HG03045 (cell line): ENCODE results near the gene CCM2L.

Source experiments
- ATAC-seq: cut with Tn5 transposase; IDR thresholded peaks from one replicate; pipeline ENCODE4 v1.9.1; 2021; ENCODE audit warnings: mild to moderate bottlenecking, moderate library complexity; ENCODE audit not compliant: unreplicated experiment

CCM2L gene

DNA sequence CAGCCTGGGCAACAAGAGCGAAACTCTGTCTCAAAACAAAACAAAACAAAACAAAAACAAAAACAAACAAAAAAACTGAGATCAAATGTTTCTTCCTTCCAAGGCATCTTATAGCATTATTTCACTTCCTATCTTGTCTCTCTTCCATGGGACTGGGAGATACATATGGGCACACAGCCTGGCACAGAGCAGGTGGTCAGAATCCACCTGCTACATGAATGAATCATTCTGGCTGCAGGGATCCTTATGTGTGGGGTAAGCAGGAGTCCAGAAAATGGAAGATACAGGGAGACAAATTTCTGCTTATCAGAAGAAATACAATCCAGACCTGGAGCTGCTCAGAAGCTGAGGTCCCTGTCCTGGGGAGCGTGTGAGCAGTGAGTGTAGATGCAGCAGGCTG is 18.2 kb upstream of the CCM2L start:
- ATAC-seq: no peak

DNA sequence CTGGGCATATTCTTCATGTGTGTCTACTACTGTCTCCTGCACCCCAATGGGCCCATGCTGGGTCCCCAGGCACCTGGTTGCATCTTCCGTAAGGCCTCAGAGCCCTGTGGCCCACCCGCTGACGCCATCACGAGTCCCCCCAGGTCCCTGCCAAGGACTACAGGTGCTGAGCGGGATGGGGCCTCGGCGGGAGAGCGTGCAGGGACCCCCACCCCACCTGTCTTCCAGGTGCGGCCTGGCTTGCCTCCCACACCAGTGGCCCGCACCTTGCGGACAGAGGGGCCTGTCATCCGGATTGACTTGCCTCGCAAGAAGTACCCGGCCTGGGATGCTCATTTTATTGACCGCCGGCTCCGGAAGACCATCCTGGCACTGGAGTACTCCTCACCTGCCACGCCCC is 13.2 kb upstream of the CCM2L start:
- ATAC-seq: no peak

DNA sequence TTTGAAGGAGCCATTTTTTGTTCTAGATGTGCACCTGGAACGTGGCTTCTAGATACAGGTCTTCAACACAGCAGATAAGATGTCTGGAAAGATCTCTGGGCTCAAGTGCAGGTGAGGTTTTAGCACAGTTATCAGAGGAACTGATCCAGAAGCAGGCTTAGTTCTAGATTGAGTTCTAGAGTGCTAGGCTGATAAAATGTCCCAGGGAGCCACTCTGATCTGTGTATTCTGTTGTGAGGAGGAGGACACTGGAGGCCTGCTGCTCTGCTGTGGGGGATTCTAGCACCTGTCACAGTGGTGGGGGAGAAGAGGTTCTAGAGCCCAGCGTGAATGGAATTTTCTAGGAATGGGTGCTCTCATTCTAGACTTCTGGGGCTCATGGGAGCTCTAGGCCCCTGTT is 12.0 kb upstream of the CCM2L start:
- ATAC-seq: no peak

DNA sequence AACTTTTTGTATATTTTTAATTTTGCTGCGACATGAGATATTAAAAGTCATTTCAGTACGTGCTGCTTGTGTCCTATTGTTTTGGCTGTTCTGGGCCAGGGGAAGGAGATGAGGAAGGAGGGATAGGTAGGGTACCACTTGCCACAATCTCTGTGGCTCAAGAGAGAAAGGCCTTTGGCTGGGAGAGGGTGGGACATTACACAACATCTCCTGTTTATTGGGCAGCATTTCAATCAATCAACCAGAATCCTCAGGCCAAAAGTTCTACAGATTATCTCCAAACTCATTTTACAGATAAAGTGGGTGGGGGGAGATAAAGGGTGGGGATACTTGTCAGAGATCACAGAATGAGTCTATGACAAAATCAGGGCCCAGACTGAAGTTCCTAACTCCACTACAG is 6.9 kb upstream of the CCM2L start:
- no peak for ATAC-seq

DNA sequence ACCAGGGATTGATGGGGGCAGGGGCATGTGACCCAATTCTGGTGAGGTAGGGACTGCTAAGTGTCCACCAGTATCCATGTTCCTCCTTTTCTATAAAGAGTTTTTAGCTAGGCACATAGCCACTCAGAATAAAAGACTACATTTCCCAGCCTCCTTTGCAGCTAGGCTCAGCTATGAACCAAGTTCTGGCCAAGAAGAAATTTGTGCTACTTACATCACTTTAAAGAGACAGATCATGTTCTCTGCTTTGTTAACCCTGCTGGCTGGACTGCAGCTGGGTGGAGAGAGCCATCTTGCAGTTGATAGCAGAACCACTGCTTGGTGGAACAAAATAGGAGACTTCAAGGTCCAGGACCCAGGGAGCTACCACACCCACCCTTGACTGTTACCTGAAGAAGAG is 5.3 kb upstream of the CCM2L start:
- no peak for ATAC-seq

DNA sequence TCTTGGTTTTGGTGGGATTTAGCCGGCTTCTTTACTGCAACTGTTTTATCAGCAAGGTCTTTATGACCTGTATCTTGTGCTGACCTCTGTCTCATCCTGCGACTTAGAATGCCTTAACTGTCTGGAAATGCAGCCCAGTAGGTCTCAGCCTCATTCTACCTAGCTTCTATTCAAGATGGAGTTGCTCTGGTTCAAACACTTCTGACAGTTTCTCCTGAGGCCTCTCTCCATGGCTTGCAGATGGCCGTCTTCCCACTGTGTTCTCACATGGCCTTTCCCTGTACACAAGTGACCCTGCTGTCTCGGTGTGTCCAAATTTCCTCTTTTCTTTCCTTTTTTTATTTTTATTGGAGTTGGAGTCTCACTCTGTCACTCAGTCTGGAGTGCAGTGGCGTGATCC is 4.2 kb upstream of the CCM2L start:
- ATAC-seq: no peak

DNA sequence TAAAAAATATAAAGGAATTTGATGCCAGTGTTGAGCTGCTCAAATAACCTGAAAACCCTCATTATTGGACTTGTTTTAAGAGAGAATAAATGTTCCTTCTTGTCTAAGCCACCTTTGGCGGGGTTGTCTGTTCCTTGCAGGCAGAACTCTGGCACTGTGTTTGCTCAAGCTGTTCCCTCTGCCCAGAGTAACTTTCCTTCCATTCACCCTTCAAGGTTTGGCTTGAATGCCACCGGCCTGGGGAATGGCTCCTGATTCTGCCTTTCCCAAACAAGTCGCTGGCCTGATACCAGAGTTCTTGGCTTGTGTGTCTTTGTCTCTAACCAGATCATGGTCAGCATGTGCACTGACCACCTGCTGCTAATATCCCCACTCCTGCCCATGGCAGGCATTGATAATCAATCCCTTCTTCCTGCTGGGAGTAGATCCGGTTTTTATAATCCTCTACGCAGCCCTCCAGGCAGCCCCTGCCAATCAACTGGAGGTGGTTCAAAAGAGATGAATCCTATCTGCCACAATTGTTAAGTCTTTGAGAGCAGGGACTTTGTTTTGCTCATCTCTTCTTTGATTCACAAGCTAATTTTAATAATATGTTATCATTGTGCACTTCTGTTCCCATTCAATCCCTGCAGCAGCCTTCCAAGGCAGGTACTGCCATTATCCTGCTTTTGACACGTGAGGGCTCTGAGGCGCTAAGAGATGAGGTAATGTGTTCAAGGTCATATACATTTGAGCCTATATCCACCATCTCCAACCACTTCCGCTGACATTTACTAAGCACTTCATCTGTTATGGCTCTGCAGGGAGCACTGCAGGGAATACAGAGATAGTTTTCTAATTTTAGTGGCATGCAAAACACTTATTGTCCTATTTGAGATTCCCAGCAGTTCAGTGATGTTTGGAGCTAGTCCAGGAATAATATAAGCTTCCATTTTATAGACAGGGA is 3.1 kb upstream of the CCM2L start:
- no peak for ATAC-seq

DNA sequence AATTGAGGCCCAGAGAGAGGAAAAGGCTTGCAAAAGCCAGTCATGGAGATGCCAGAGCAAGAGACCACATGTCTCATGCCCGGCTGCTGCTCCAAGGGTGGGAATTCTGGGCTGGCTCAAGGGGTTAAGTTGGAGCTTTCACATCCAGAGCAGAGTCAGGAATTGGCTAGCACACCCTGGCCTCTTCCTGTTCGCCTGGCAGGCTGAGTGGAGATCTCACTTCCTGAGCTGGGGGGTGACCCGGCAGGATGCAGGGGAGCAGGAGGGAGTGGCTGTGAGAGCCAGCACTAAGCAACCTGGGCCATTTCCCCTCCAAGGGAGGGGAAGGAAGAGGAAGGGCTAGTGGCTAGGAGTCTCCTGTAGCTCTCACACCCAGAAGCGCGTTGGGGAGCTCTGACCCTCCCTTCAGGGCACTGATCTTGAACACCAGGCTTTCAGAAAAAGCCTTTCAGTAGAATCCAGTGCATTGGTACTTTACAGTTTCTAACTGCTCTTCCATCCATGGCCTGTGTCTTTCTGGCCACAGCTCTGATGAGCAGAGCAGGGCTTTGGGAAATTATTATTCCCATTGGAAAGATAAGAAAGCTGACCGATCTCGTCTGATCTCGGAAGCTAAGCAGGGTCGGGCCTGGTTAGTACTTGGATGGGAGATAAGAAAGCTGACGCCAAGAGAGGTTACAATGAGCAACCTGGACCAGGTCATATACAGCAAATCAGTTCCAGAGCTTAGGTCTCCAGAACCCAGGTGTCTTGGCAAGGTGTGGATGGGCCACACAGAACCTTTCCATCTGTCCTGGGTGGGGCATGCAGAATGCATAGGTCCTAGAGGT is 2.2 kb upstream of the CCM2L start:
- no peak for ATAC-seq

DNA sequence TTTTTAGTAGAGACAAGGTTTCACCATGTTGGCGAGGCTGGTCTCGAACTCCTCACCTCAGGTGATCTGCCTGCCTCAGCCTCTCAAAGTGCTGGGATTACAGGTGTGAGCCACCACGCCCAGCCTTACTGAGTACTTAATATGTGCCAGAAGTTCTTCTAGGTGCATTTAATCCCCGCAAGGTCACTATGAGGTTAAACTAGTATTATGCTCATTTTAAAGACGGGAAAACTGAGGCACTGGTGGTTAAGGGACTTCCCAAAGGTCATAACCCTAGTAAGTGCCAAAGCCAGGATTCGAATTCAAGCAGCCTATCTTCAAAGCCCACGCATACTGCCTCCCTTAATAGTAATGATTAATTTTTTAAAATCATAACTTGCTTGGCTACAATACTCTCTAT is 674 bp upstream of the CCM2L start:
- no peak for ATAC-seq

DNA sequence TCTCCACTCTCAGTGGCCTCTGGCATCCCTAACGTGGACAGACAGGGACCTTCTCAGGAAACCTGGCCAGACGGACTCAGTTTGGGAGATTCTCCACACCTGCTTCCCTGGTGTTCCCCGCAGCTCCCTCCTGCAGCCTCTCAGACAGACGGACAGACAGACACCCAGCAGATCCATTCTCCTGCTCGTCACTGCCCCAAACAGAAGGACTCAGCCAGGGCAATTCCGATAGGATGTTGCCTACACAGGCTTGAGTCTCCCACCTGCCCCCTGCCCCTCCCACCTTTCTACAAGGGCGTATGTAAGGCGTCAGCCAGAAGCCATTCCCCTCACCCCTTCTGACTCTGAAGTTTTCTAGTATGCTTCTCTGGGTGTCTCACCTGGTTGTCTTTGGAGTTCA is 428 bp downstream of the CCM2L start:
- ATAC-seq: no peak

DNA sequence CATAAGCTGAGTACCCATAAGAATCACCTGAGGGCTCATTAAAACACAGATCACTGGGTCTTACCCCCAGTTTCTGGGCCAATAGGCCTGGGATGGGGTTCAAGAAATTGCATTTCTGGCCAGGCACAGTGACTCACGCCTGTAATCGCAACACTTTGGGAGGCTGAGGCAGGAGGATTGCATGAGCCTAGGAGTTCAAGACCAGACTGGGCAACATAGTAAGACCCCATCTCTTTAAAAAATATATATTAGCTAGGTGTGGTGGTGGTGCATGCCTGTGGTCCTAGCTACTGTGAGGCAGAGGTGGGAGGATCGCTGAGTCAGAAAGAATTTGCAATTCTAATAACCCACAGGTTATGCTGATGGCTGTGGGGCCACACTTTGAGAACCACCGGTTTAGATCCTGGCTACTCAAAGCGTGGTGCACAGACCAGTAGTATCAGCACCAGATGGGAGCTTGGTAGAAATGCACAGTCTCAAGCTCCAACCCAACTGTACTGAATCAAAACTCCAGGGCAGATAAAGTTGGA is 2.0 kb downstream of the CCM2L start:
- ATAC-seq: no peak

DNA sequence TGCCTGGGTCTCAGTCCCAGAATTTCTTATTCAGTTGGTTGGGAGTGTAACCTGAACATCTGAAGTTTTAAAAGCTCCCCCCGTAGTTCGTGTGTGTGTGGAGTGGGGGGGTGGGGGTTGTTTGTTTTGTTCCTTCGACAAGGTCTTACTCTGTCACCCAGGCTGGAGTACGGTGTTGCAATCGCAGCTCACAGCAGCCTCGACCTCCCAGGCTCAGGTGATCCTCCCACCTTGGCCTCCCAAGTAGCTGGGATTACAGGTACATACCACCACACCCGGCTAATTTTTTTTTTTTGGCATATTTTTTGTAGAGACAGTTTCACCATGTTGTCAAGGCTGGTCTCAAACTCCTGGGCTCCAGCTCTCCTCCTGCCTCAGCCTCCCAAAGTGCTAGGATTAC is 3.1 kb downstream of the CCM2L start:
- no peak for ATAC-seq

DNA sequence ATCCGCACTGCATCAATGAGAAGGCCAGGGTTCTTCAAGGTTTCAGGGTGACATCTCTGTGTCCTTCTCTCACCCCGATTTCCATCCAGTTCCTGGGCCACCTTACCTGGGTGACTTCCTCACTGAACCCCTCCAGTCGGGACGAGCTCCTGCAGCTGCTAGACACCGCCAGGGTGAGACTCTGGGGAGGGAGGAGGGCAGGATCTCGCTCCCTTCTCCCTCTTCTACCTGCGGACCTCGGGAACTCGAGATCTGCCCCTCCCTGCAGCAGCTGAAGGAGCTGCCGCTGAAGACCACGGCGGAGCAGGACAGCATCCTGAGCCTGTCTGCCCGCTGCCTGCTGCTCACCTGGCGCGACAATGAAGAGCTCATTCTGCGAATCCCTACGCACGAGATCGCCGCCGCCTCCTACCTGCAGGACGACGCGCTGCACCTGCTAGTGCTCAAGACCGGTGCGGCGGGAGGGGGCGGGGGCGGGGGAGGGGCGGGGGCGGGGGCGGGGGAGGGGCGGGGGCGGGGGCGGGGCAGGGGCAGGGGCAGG is 7.5 kb downstream of the CCM2L start:
- ATAC-seq: no peak

DNA sequence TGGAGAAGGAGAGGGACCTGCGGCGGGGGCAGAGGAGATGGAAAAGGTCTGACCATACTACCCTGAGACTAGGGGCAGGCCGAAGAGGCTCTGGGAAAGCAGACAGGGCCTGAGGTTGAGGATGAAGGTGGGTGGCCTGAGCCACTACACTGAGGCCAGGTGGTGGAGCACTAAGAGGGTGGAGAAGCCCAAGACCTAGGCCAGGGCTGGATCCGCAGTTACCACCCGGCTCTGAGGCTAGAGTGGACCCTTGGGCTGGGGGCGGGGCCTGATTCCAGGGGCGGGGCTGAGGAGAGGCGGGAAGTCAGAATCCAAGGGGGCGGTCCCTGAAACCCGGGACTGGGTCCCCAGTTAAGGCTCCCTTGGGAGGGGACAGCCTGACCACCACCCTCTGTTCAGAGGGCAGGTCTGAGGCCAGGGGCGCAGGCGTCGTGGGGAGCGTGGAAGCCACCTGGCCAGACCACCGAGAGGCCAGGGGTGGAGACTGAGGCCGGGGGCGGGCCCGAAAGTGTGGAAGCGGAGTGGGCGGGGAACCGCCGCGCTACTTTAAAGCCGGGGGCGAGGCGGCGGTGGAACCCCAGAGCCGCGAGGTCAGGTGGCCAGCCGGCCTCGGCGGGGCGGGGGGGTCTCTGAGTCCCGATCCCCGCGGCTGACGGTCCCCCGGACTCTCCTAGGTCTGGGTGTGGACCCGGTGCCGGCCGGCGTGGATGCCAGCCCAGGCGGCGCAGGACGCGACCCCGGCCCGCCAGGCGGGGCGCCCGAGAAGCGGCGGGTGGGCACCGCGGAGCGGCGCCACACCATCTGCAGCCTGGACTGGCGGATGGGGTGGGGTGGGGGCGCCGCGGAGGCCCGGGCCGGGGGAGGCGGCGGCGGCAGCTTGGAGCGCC is 8.3 kb downstream of the CCM2L start:
- ATAC-seq: no peak

DNA sequence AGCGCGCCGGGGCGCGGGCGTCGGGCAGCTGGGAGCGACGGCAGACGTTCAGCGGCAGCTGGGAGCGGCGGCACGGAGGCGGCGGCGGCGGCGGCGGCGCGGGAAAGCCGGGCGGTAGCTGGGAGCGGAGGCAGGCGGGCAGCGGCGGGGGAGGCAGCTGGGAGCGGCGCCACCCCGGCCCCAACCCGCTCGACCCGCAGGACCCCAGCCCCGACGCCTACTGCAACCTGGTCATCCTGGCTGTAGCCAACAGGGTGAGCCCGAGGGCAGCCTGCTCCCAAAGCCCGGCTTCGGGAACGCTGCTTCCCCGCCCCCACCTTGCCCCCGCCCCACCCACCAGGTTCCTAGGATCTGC is 8.9 kb downstream of the CCM2L start:
- ATAC-seq: no peak

DNA sequence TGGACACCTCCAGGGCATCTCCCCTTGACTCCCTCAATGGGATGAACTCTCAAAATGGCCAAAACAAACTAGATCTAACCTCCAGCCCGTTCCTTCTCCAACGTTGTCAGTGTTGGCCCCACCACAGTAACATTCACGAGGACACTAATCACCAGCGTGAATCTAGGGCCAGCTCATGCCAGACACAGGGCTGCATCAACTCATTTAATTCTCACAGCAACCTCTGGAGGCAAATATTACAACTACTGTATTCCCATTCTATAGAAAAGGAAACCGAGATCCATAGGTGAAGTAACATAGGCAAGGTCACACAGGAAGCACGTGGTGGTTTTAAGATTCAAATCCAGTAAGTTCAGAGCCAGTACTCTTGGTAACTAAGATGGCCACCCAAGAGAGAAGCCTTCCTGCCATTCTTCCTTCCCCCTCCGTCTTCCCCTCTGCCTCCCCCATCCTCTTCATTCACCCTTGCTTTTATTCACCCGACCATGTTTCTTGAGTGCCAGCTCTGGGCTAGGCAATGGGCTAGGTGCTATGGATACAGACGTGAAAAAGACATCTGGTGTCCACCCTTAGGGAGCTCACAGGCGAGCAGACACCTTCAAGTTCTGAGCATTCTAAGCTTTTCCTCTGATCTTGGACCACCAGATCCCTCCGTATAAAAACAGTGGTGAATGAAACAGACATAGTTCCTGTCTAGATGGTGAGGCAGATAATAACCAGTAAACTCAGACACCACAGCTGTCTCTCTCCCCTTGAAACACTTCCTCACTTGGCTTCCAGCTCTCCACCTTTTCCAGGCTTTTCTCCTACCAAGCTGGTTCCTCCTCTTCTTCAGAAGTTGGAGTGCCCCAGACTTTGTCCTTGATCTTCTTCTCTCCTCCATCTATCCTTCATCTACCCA is 9.6 kb downstream of the CCM2L start:
- no peak for ATAC-seq

DNA sequence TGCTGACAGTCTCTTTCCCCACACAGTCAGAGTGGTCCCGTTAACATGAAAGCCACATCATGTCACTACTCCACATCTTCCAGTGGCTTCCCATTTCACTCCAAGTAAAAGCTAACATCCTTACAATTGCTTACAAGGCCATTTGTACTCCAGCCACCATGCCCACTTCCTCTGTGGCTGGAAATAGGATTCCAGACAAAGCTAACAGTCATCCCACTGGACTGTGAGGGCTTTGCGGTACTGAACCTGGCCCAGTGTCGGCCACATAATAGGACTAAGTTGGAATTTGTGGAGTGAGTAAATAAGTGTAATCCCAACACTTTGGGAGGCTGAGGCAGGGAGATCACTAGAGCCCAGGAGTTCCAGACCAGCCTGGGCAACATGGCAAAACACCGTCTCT is 10.9 kb downstream of the CCM2L start:
- ATAC-seq: no peak

DNA sequence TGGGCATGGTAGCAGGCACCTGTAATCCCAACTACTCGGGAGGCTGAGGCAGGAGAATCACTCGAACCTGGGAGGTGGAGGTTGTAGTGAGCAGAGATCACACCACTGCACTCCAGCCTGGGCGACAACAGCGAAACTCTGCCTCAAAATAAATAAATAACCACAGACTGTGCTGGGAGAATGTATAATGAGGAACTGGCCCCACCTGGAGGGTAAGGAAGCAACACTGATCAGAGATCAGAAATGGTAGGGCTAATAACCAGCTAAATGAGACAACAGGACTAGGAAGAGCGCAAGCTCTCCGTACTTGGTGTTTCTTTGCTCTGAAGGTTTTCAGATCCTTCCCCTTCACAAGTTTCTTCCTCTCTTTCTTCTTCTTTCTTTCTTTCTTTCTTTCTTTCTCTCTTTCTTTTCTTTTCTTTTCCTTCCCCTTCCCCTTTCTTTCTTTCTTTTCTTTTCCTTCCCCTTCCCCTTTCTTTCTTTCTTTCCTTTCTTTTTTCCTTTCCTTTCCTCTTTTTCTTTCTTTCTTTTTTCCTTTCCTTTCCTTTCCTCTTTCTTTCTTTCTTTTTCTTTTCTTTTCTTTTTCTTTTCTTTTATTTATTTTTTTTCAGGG is 14.6 kb downstream of the CCM2L start:
- no peak for ATAC-seq

DNA sequence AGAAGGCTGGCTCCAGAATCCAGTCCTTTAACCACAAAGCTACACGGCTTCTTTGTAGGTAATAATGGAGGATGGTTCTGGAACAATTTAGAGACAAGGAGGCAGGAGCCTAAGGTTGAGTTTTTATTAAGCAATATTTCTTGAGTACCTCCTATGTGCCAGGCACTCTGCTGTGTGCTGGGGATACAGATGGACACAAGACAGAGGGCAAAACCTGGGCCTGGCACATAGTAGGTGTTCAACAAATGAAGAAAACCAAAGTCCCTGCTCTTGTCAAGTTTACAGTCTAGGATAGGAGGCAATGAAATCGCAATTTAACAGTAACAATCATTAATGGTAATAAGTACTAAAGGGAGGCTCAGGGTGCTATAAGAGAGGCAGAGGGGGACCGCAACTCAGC is 17.4 kb downstream of the CCM2L start:
- ATAC-seq: no peak
